ENCODE results near the gene INO80.

INO80 gene

GRCh38 chr15:41043276-41043951 lies 72.7 kb downstream of the INO80 start:
- no peak for DNase-seq (ENCODE audit: low read depth in 3 of 3, low spot score in 1 of 3)

- no peak for DNase-seq (ENCODE audit: low read depth in 3 of 3, low spot score in 1 of 3)
These were observed 73.2 kb downstream of the INO80 start for GRCh38 chr15:41042851-41043250.

- DNase-seq (ENCODE audit: low read depth in 3 of 3, low spot score in 1 of 3), result no peak
These were observed 77.0 kb downstream of the INO80 start for GRCh38 chr15:41039121-41039520.

- no peak for DNase-seq (ENCODE audit: low read depth in 3 of 3, low spot score in 1 of 3)
These were observed 84.1 kb downstream of the INO80 start for GRCh38 chr15:41032079-41032328.

GRCh38 chr15:41031232-41032078 lies 84.6 kb downstream of the INO80 start:
- DNase-seq (ENCODE audit: low read depth in 3 of 3, low spot score in 1 of 3), result no peak

- no peak for DNase-seq (ENCODE audit: low read depth in 3 of 3, low spot score in 1 of 3)
These were observed 87.2 kb downstream of the INO80 start for GRCh38 chr15:41028853-41029252.

GRCh38 chr15:41025393-41025792 lies 90.7 kb downstream of the INO80 start:
- DNase-seq (ENCODE audit: low read depth in 3 of 3, low spot score in 1 of 3), result no peak

- no peak for DNase-seq (ENCODE audit: low read depth in 3 of 3, low spot score in 1 of 3)
These were observed 91.2 kb downstream of the INO80 start for GRCh38 chr15:41024885-41025284.

GRCh38 chr15:41024131-41024530 lies 91.9 kb downstream of the INO80 start:
- no peak for DNase-seq (ENCODE audit: low read depth in 3 of 3, low spot score in 1 of 3)

GRCh38 chr15:41022487-41023090 lies 93.5 kb downstream of the INO80 start:
- peak in 2 of 3 donors; percentile 5 for DNase-seq (ENCODE audit: low read depth in 3 of 3, low spot score in 1 of 3)

- no peak for DNase-seq (ENCODE audit: low read depth in 3 of 3, low spot score in 1 of 3)
These were observed 95.3 kb downstream of the INO80 start for GRCh38 chr15:41020829-41021228.

GRCh38 chr15:41020311-41020710 lies 95.8 kb downstream of the INO80 start:
- DNase-seq (ENCODE audit: low read depth in 3 of 3, low spot score in 1 of 3), result no peak

- no peak for DNase-seq (ENCODE audit: low read depth in 3 of 3, low spot score in 1 of 3)
These were observed 96.9 kb downstream of the INO80 start for GRCh38 chr15:41019174-41019573.

- no peak for DNase-seq (ENCODE audit: low read depth in 3 of 3, low spot score in 1 of 3)
These were observed 97.5 kb downstream of the INO80 start for GRCh38 chr15:41018534-41018933.

GRCh38 chr15:41017066-41017735 lies 98.9 kb downstream of the INO80 start:
- no peak for DNase-seq (ENCODE audit: low read depth in 3 of 3, low spot score in 1 of 3)

- no peak for DNase-seq (ENCODE audit: low read depth in 3 of 3, low spot score in 1 of 3)
These were observed 102.2 kb downstream of the INO80 start for GRCh38 chr15:41013691-41014414.

- DNase-seq (ENCODE audit: low read depth in 3 of 3, low spot score in 1 of 3), result no peak
These were observed 104.8 kb downstream of the INO80 start for GRCh38 chr15:41011055-41011815.

GRCh38 chr15:41010345-41010744 lies 105.7 kb downstream of the INO80 start:
- no peak for DNase-seq (ENCODE audit: low read depth in 3 of 3, low spot score in 1 of 3)

- DNase-seq (ENCODE audit: low read depth in 3 of 3, low spot score in 1 of 3), result no peak
These were observed 109.6 kb downstream of the INO80 start for GRCh38 chr15:41006479-41006878.

- DNase-seq (ENCODE audit: low read depth in 3 of 3, low spot score in 1 of 3), result no peak
These were observed 111.6 kb downstream of the INO80 start for GRCh38 chr15:41004490-41004889.
